HUES6 (cell line): ENCODE measurements around the gene PHC2.
A peak's percentile ranks its signal among the peaks of the same experiment; 100 is the strongest.

Source experiments
- H3K27ac ChIP-seq: 2 replicates; pipeline ENCODE4 v1.7.0; 2013; ENCODE audit warnings: low read depth, mild to moderate bottlenecking, low read length, inconsistent platforms
- H3K27me3 ChIP-seq: 2 replicates; pipeline ENCODE4 v1.6.1; 2013; ENCODE audit warnings: low read length; ENCODE audit not compliant: control insufficient read depth, insufficient read depth
- H3K36me3 ChIP-seq: 2 replicates; pipeline ENCODE4 v1.6.1; 2013; ENCODE audit warnings: low read length; ENCODE audit not compliant: control insufficient read depth, insufficient read depth
- H3K4me1 ChIP-seq: 2 replicates; pipeline ENCODE4 v1.6.1; 2013; ENCODE audit warnings: low read length; ENCODE audit not compliant: control insufficient read depth, insufficient read depth
- H3K4me3 ChIP-seq: 2 replicates; pipeline ENCODE4 v1.5.1; 2013; ENCODE audit warnings: low read depth, low read length
- H3K9ac ChIP-seq: one replicate; pipeline ENCODE4 v1.6.1; 2013; ENCODE audit warnings: mild to moderate bottlenecking, low read length
- H3K9me3 ChIP-seq: 2 replicates; pipeline ENCODE4 v1.6.1; 2013; ENCODE audit warnings: low read depth, low read length; ENCODE audit not compliant: control insufficient read depth, insufficient read depth

PHC2 gene

GRCh38 chr1:33430692-33431593, at the start of gene PHC2:
Gene PHC2 (minus strand): TSS chr1:33431095. CDS start chr1:33375539, 55,556 bp downstream.
- Histone ChIP-seq H3K9me3 (no peaks in the 10 kb centered on the region), H3K36me3 (no peaks in the 10 kb centered on the region), H3K9ac (peak within 1 kb of the TSS; percentile 37), H3K4me3 (peak within 1 kb of the TSS; percentile 61), H3K27ac (no peak within 1 kb of the TSS), H3K27me3 (peaks cover 40% of the 10 kb centered on the region), H3K4me1 (peaks cover 35% of the 10 kb centered on the region)

GRCh38 chr1:33477451-33477850, 46.6 kb upstream of the PHC2 start:
- Histone ChIP-seq H3K36me3 (peaks cover 15% of the 10 kb centered on the region), H3K9ac (no peak overlapping the region), H3K27ac (no peak overlapping the region), H3K4me3 (no peak overlapping the region), H3K4me1 (0 out of 2 replicates have a peak, but pooled peaks cover 3% of the 10 kb centered on the region), H3K9me3 (no peaks in the 10 kb centered on the region), H3K27me3 (no peaks in the 10 kb centered on the region)

GRCh38 chr1:33473900-33474299, 43.0 kb upstream of the PHC2 start:
- Histone ChIP-seq H3K9me3 (no peaks in the 10 kb centered on the region), H3K36me3 (no peaks in the 10 kb centered on the region), H3K27me3 (no peaks in the 10 kb centered on the region), H3K4me3 (no peak overlapping the region), H3K9ac (no peak overlapping the region), H3K27ac (no peak overlapping the region), H3K4me1 (peaks cover 8% of the 10 kb centered on the region)

- H3K36me3 ChIP-seq, result no peaks in the 10 kb centered on the region
- H3K27ac ChIP-seq, result no peak within 1 kb of the TSS
- peak within 1 kb of the TSS; percentile 85 for H3K4me3 ChIP-seq
- no peaks in the 10 kb centered on the region for H3K9me3 ChIP-seq
- peaks cover 14% of the 10 kb centered on the region for H3K4me1 ChIP-seq
- H3K9ac ChIP-seq, result peak within 1 kb of the TSS; percentile 77
- no peaks in the 10 kb centered on the region for H3K27me3 ChIP-seq
Observed at GRCh38 chr1:33472269-33472980, 41.5 kb upstream of the PHC2 start, which contains the start of gene ZSCAN20. Gene ZSCAN20 (plus strand): TSS chr1:33472645. CDS start chr1:33479289, 6,644 bp downstream.

- H3K4me3 ChIP-seq, result no peak overlapping the region
Observed at GRCh38 chr1:33471416-33471815, 40.5 kb upstream of the PHC2 start.

GRCh38 chr1:33470495-33471012, 39.7 kb upstream of the PHC2 start:
- Histone ChIP-seq H3K36me3 (no peaks in the 10 kb centered on the region), H3K4me1 (peaks cover 14% of the 10 kb centered on the region), H3K9ac (no peak overlapping the region), H3K27ac (no peak overlapping the region), H3K9me3 (no peaks in the 10 kb centered on the region), H3K4me3 (no peak overlapping the region), H3K27me3 (no peaks in the 10 kb centered on the region)

More at GRCh38 chr1:33471416-33471815, 40.5 kb upstream of the PHC2 start:
- Histone ChIP-seq H3K27ac (no peak overlapping the region), H3K4me1 (peaks cover 14% of the 10 kb centered on the region), H3K27me3 (no peaks in the 10 kb centered on the region), H3K36me3 (no peaks in the 10 kb centered on the region), H3K9ac (no peak overlapping the region), H3K9me3 (no peaks in the 10 kb centered on the region)

- Histone ChIP-seq H3K36me3 (no peaks in the 10 kb centered on the region), H3K9ac (no peak overlapping the region), H3K4me1 (peaks cover 14% of the 10 kb centered on the region), H3K9me3 (no peaks in the 10 kb centered on the region), H3K27ac (no peak overlapping the region), H3K27me3 (no peaks in the 10 kb centered on the region), H3K4me3 (no peak overlapping the region)
Observed at GRCh38 chr1:33469691-33470090, 38.8 kb upstream of the PHC2 start.

GRCh38 chr1:33468967-33469366, 38.1 kb upstream of the PHC2 start:
- Histone ChIP-seq H3K27me3 (no peaks in the 10 kb centered on the region), H3K9me3 (no peaks in the 10 kb centered on the region), H3K27ac (no peak overlapping the region), H3K4me3 (no peak overlapping the region), H3K4me1 (peaks cover 14% of the 10 kb centered on the region), H3K9ac (no peak overlapping the region), H3K36me3 (no peaks in the 10 kb centered on the region)

GRCh38 chr1:33468531-33468930, 37.6 kb upstream of the PHC2 start:
- no peak overlapping the region for H3K27ac ChIP-seq
- H3K27me3 ChIP-seq, result no peaks in the 10 kb centered on the region
- no peaks in the 10 kb centered on the region for H3K9me3 ChIP-seq
- H3K4me3 ChIP-seq, result no peak overlapping the region
- peaks cover 14% of the 10 kb centered on the region for H3K4me1 ChIP-seq
- no peak overlapping the region for H3K9ac ChIP-seq
- no peaks in the 10 kb centered on the region for H3K36me3 ChIP-seq

- no peaks in the 10 kb centered on the region for H3K9me3 ChIP-seq
Observed at GRCh38 chr1:33468011-33468410, 37.1 kb upstream of the PHC2 start.

GRCh38 chr1:33466159-33466558, 35.3 kb upstream of the PHC2 start:
- no peaks in the 10 kb centered on the region for H3K9me3 ChIP-seq
- no peak overlapping the region for H3K9ac ChIP-seq
- H3K4me1 ChIP-seq, result peaks cover 6% of the 10 kb centered on the region; the same call in 1 of the 2 replicates
- H3K4me3 ChIP-seq, result no peak overlapping the region
- no peak overlapping the region for H3K27ac ChIP-seq
- no peaks in the 10 kb centered on the region for H3K36me3 ChIP-seq
- no peaks in the 10 kb centered on the region for H3K27me3 ChIP-seq

More at GRCh38 chr1:33468011-33468410, 37.1 kb upstream of the PHC2 start:
- no peaks in the 10 kb centered on the region for H3K36me3 ChIP-seq
- H3K4me3 ChIP-seq, result no peak overlapping the region
- no peak overlapping the region for H3K27ac ChIP-seq
- peaks cover 12% of the 10 kb centered on the region for H3K4me1 ChIP-seq
- H3K9ac ChIP-seq, result no peak overlapping the region
- no peaks in the 10 kb centered on the region for H3K27me3 ChIP-seq
